WTC11 (cell line): ENCODE measurements around the gene FOXP4. TPM values are rescaled to one million over a fixed set of nuclear protein-coding genes. Genes with fewer than 3 reads are reported as not detected.

ENCODE experiments used
- ATAC-seq: fragments of 200-7000 bp; cut with Tn5 transposase; 2 replicates; pipeline ENCODE4 v1.10.0; 2021; ENCODE audit warnings: mild to moderate bottlenecking, moderate library complexity
- CTCF ChIA-PET: fragments of 300-600 bp; sonication (Branson Sonifier 250); formaldehyde crosslinking; loops from one replicate; lab custom pipeline; 2021; ENCODE audit warnings: antibody characterized with exemption; lab: Charles Lee
- POLR2A ChIA-PET: fragments of 350-600 bp; sonication (Branson Sonifier 250); formaldehyde crosslinking; loops from one replicate; lab custom pipeline; 2021; ENCODE audit warnings: antibody characterized with exemption; lab: Charles Lee
- DNase-seq: peaks from one replicate; pipeline ENCODE4 v3.0.0; 2021; ENCODE audit warnings: low spot score
- H3K27ac Mint-ChIP-seq: 2 replicates; pipeline ENCODE4 v1.8.0; 2021; ENCODE audit warnings: mixed read lengths
- H3K27me3 Mint-ChIP-seq: 2 replicates; pipeline ENCODE4 v1.8.0; 2021; ENCODE audit warnings: low read depth, mild to moderate bottlenecking, moderate library complexity, mixed read lengths
- H3K36me3 Mint-ChIP-seq: 2 replicates; pipeline ENCODE4 v1.8.0; 2021; ENCODE audit warnings: mixed read lengths
- H3K4me1 Mint-ChIP-seq: 2 replicates; pipeline ENCODE4 v1.8.0; 2022; ENCODE audit warnings: mixed read lengths
- H3K4me3 Mint-ChIP-seq: 2 replicates; pipeline ENCODE4 v1.8.0; 2021; ENCODE audit warnings: mild to moderate bottlenecking, moderate library complexity, mixed read lengths
- H3K9me3 Mint-ChIP-seq: 2 replicates; pipeline ENCODE4 v1.8.0; 2021; ENCODE audit warnings: mixed read lengths
- ESRRA ChIP-seq: sonication (generic); formaldehyde crosslinking; IDR thresholded peaks from 2 replicates; pipeline ENCODE4 v1.8.1; 2022; ENCODE audit warnings: mild to moderate bottlenecking, missing genetic modification reagents, borderline replicate concordance
- FOXK1 ChIP-seq: sonication (generic); formaldehyde crosslinking; IDR thresholded peaks from 2 replicates; pipeline ENCODE4 v1.8.0; 2022; ENCODE audit warnings: mild to moderate bottlenecking, moderate library complexity, missing genetic modification reagents
- IRF1 ChIP-seq: sonication (generic); formaldehyde crosslinking; IDR thresholded peaks from 2 replicates; pipeline ENCODE4 v1.8.0; 2023; ENCODE audit warnings: missing genetic modification reagents
- JUN ChIP-seq: sonication (generic); formaldehyde crosslinking; IDR thresholded peaks from 2 replicates; pipeline ENCODE4 v1.8.0; 2023; ENCODE audit warnings: mild to moderate bottlenecking, missing genetic modification reagents
- MYBL2 ChIP-seq: sonication (generic); formaldehyde crosslinking; IDR thresholded peaks from 2 replicates; pipeline ENCODE4 v1.8.1; 2023; ENCODE audit warnings: mild to moderate bottlenecking, moderate library complexity, missing genetic modification reagents
- NFE2L1 ChIP-seq: sonication (generic); formaldehyde crosslinking; IDR thresholded peaks from 2 replicates; pipeline ENCODE4 v1.8.1; 2023; ENCODE audit warnings: missing genetic modification reagents
- SP1 ChIP-seq: sonication (generic); formaldehyde crosslinking; conservative IDR thresholded peaks from 2 replicates; pipeline ENCODE4 v1.8.1; 2022; ENCODE audit warnings: missing genetic modification reagents
- ZBTB21 ChIP-seq: sonication (generic); formaldehyde crosslinking; IDR thresholded peaks from 2 replicates; pipeline ENCODE4 v1.8.1; 2023; ENCODE audit warnings: mild to moderate bottlenecking, missing genetic modification reagents, borderline replicate concordance
- ZNF121 ChIP-seq: sonication (generic); formaldehyde crosslinking; IDR thresholded peaks from 2 replicates; pipeline ENCODE4 v1.8.0; 2023; ENCODE audit warnings: missing genetic modification reagents
- ZNF425 ChIP-seq: fragments of 250-450 bp; sonication (Bioruptor Pico); conservative IDR thresholded peaks from 2 replicates; pipeline ENCODE4 v1.9.0; 2021; ENCODE audit warnings: mild to moderate bottlenecking
- ZNF671 ChIP-seq: fragments of 250-450 bp; sonication (Bioruptor Pico); IDR thresholded peaks from 2 replicates; pipeline ENCODE4 v1.8.0; 2021; ENCODE audit warnings: mild to moderate bottlenecking
- total RNA-seq: library from RNA; stranded (reverse); gene quantifications from 3 replicates; pipeline ENCODE4 v1.2.3, GENCODE V29; 2021
- TF ChIP-seq, protein P1 (sequence below): sonication (generic); formaldehyde crosslinking; IDR thresholded peaks from 2 replicates; pipeline ENCODE4 v1.8.1; 2023; ENCODE audit warnings: mild to moderate bottlenecking, missing genetic modification reagents, moderate library complexity
- TF ChIP-seq, protein P2 (sequence below): sonication (generic); formaldehyde crosslinking; IDR thresholded peaks from 2 replicates; pipeline ENCODE4 v1.8.0; 2023; ENCODE audit warnings: missing genetic modification reagents, mild to moderate bottlenecking, borderline replicate concordance
- TF ChIP-seq, protein P3 (sequence below): sonication (generic); formaldehyde crosslinking; IDR thresholded peaks from 2 replicates; pipeline ENCODE4 v1.8.0; 2023; ENCODE audit warnings: mild to moderate bottlenecking, missing genetic modification reagents
- TF ChIP-seq, protein P4 (sequence below): sonication (generic); formaldehyde crosslinking; IDR thresholded peaks from 2 replicates; pipeline ENCODE4 v1.8.1; 2023; ENCODE audit warnings: mild to moderate bottlenecking, missing genetic modification reagents, borderline replicate concordance

The FOXP4 gene
- total RNA-seq, 1 experiment from 2014 or later, result 36.6 TPM

- peaks cover 15% of the 10 kb centered on the region for H3K36me3 Mint-ChIP-seq
- peaks cover 63% of the 10 kb centered on the region for H3K4me1 Mint-ChIP-seq
- peak overlapping the region; percentile 31; the same call in 1 of the 2 replicates for H3K4me3 Mint-ChIP-seq
- TF ChIP-seq ZNF671 (CRISPR knock-in tag), result no peak
- TF ChIP-seq, protein P1, sequence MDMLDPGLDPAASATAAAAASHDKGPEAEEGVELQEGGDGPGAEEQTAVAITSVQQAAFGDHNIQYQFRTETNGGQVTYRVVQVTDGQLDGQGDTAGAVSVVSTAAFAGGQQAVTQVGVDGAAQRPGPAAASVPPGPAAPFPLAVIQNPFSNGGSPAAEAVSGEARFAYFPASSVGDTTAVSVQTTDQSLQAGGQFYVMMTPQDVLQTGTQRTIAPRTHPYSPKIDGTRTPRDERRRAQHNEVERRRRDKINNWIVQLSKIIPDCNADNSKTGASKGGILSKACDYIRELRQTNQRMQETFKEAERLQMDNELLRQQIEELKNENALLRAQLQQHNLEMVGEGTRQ (CRISPR knock-in tag), result no peak
- no peak for TF ChIP-seq MYBL2 (CRISPR knock-in tag)
- TF ChIP-seq SP1 (CRISPR knock-in tag), result peak; percentile 8; the same call in 1 of the 2 replicates
- TF ChIP-seq, all 79 proteins: peak for 1
- POLR2A ChIA-PET, result interaction anchor here (0.9 kb wide), 1 partner anchor 17 kb away, joined by 4 read pairs; no protein-coding TSS in a partner anchor
- ATAC-seq, result peak; percentile 89
- Mint-ChIP-seq H3K27me3 (no peaks in the 10 kb centered on the region; the same call in 1 of the 2 replicates), H3K9me3 (no peaks in the 10 kb centered on the region), H3K27ac (peak overlapping the region; percentile 68; the same call in 1 of the 2 replicates)
- DNase-seq, result peak; percentile 74
- CTCF ChIA-PET, result interaction anchor here (0.8 to 3.1 kb wide), 7 partner anchors 9 to 146 kb away, joined by 3 to 14 read pairs (median 5); no protein-coding TSS in a partner anchor
Measured at GRCh38 chr6:41570259-41570615, 24.1 kb downstream of the FOXP4 start.

- ChIA-PET POLR2A (interaction anchor here (1.3 kb wide), 1 partner anchor 18 kb away, joined by 5 read pairs; no protein-coding TSS in a partner anchor), CTCF (interaction anchor here (0.8 to 3.1 kb wide), 6 partner anchors 8 to 147 kb away, joined by 3 to 14 read pairs (median 6); no protein-coding TSS in a partner anchor)
- TF ChIP-seq NFE2L1 (CRISPR knock-in tag) (no peak), ZNF121 (CRISPR knock-in tag) (no peak), ESRRA (no peak), ZBTB21 (CRISPR knock-in tag) (no peak), IRF1 (no peak), FOXK1 (CRISPR knock-in tag) (no peak), ZNF425 (CRISPR knock-in tag) (no peak), MYBL2 (CRISPR knock-in tag) (no peak), JUN (CRISPR knock-in tag) (no peak)
- TF ChIP-seq, protein P2, sequence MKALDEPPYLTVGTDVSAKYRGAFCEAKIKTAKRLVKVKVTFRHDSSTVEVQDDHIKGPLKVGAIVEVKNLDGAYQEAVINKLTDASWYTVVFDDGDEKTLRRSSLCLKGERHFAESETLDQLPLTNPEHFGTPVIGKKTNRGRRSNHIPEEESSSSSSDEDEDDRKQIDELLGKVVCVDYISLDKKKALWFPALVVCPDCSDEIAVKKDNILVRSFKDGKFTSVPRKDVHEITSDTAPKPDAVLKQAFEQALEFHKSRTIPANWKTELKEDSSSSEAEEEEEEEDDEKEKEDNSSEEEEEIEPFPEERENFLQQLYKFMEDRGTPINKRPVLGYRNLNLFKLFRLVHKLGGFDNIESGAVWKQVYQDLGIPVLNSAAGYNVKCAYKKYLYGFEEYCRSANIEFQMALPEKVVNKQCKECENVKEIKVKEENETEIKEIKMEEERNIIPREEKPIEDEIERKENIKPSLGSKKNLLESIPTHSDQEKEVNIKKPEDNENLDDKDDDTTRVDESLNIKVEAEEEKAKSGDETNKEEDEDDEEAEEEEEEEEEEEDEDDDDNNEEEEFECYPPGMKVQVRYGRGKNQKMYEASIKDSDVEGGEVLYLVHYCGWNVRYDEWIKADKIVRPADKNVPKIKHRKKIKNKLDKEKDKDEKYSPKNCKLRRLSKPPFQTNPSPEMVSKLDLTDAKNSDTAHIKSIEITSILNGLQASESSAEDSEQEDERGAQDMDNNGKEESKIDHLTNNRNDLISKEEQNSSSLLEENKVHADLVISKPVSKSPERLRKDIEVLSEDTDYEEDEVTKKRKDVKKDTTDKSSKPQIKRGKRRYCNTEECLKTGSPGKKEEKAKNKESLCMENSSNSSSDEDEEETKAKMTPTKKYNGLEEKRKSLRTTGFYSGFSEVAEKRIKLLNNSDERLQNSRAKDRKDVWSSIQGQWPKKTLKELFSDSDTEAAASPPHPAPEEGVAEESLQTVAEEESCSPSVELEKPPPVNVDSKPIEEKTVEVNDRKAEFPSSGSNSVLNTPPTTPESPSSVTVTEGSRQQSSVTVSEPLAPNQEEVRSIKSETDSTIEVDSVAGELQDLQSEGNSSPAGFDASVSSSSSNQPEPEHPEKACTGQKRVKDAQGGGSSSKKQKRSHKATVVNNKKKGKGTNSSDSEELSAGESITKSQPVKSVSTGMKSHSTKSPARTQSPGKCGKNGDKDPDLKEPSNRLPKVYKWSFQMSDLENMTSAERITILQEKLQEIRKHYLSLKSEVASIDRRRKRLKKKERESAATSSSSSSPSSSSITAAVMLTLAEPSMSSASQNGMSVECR (CRISPR knock-in tag), result no peak
- TF ChIP-seq, protein P3, sequence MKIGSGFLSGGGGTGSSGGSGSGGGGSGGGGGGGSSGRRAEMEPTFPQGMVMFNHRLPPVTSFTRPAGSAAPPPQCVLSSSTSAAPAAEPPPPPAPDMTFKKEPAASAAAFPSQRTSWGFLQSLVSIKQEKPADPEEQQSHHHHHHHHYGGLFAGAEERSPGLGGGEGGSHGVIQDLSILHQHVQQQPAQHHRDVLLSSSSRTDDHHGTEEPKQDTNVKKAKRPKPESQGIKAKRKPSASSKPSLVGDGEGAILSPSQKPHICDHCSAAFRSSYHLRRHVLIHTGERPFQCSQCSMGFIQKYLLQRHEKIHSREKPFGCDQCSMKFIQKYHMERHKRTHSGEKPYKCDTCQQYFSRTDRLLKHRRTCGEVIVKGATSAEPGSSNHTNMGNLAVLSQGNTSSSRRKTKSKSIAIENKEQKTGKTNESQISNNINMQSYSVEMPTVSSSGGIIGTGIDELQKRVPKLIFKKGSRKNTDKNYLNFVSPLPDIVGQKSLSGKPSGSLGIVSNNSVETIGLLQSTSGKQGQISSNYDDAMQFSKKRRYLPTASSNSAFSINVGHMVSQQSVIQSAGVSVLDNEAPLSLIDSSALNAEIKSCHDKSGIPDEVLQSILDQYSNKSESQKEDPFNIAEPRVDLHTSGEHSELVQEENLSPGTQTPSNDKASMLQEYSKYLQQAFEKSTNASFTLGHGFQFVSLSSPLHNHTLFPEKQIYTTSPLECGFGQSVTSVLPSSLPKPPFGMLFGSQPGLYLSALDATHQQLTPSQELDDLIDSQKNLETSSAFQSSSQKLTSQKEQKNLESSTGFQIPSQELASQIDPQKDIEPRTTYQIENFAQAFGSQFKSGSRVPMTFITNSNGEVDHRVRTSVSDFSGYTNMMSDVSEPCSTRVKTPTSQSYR, result no peak
- TF ChIP-seq, protein P4, sequence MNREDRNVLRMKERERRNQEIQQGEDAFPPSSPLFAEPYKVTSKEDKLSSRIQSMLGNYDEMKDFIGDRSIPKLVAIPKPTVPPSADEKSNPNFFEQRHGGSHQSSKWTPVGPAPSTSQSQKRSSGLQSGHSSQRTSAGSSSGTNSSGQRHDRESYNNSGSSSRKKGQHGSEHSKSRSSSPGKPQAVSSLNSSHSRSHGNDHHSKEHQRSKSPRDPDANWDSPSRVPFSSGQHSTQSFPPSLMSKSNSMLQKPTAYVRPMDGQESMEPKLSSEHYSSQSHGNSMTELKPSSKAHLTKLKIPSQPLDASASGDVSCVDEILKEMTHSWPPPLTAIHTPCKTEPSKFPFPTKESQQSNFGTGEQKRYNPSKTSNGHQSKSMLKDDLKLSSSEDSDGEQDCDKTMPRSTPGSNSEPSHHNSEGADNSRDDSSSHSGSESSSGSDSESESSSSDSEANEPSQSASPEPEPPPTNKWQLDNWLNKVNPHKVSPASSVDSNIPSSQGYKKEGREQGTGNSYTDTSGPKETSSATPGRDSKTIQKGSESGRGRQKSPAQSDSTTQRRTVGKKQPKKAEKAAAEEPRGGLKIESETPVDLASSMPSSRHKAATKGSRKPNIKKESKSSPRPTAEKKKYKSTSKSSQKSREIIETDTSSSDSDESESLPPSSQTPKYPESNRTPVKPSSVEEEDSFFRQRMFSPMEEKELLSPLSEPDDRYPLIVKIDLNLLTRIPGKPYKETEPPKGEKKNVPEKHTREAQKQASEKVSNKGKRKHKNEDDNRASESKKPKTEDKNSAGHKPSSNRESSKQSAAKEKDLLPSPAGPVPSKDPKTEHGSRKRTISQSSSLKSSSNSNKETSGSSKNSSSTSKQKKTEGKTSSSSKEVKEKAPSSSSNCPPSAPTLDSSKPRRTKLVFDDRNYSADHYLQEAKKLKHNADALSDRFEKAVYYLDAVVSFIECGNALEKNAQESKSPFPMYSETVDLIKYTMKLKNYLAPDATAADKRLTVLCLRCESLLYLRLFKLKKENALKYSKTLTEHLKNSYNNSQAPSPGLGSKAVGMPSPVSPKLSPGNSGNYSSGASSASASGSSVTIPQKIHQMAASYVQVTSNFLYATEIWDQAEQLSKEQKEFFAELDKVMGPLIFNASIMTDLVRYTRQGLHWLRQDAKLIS (CRISPR knock-in tag), result no peak
- DNase-seq (peak; percentile 34), ATAC-seq (0 out of 2 replicates have a peak, but pooled peaks have one; percentile 6)
- Mint-ChIP-seq H3K27me3 (no peaks in the 10 kb centered on the region; the same call in 1 of the 2 replicates), H3K27ac (no peak overlapping the region), H3K4me3 (no peak overlapping the region), H3K4me1 (peaks cover 73% of the 10 kb centered on the region), H3K36me3 (peaks cover 8% of the 10 kb centered on the region), H3K9me3 (no peaks in the 10 kb centered on the region)
Measured at GRCh38 chr6:41571021-41571780, 25.0 kb downstream of the FOXP4 start.
